ENCODE data around the gene RPS6KA3. TPM values are rescaled to one million over a fixed set of nuclear protein-coding genes. Genes with fewer than 3 reads are reported as not detected.
"Not testable (repeated sequence)": the region's sequence is repeated elsewhere in the genome, so short reads cannot be mapped to it uniquely, and the experiment has no call there.

Gene RPS6KA3
- total RNA-seq, 1 donor, result 67.6 TPM

- Histone ChIP-seq H3K4me1 (ENCODE audit: insufficient read depth, low read length) (peaks cover 7% of the 10 kb centered on the region), H3K4me3 (ENCODE audit: low read length) (no peak overlapping the region), H3K27me3 (ENCODE audit: insufficient read depth, low read length) (no peaks in the 10 kb centered on the region)
Observed at GRCh38 chrX:20151689-20152088, 115.0 kb downstream of the RPS6KA3 start.

GRCh38 chrX:20149326-20149725 is 117.4 kb downstream of the RPS6KA3 start:
- H3K9me3 ChIP-seq (ENCODE audit: low read depth, low read length), result no peaks in the 10 kb centered on the region
- no peaks in the 10 kb centered on the region for H3K27me3 ChIP-seq (ENCODE audit: insufficient read depth, low read length)
- H3K4me1 ChIP-seq (ENCODE audit: insufficient read depth, low read length), result peaks cover 7% of the 10 kb centered on the region
- H3K4me3 ChIP-seq (ENCODE audit: low read length), result no peak overlapping the region

More at GRCh38 chrX:20151689-20152088, 115.0 kb downstream of the RPS6KA3 start:
- no peaks in the 10 kb centered on the region for H3K9me3 ChIP-seq (ENCODE audit: low read depth, low read length)

- H3K27me3 ChIP-seq (ENCODE audit: insufficient read depth, low read length), result no peaks in the 10 kb centered on the region
- no peak overlapping the region for H3K4me3 ChIP-seq (ENCODE audit: low read length)
- H3K9me3 ChIP-seq (ENCODE audit: low read depth, low read length), result no peaks in the 10 kb centered on the region
- H3K4me1 ChIP-seq (ENCODE audit: insufficient read depth, low read length), result peaks cover 7% of the 10 kb centered on the region
Observed at GRCh38 chrX:20147561-20147960, 119.1 kb downstream of the RPS6KA3 start.

- no peak overlapping the region for H3K4me3 ChIP-seq (ENCODE audit: low read length)
- no peaks in the 10 kb centered on the region for H3K9me3 ChIP-seq (ENCODE audit: low read depth, low read length)
- H3K27me3 ChIP-seq (ENCODE audit: insufficient read depth, low read length), result no peaks in the 10 kb centered on the region
- peaks cover 16% of the 10 kb centered on the region for H3K4me1 ChIP-seq (ENCODE audit: insufficient read depth, low read length)
Observed at GRCh38 chrX:20144491-20144890, 122.2 kb downstream of the RPS6KA3 start.

GRCh38 chrX:20143561-20143960 is 123.1 kb downstream of the RPS6KA3 start:
- Histone ChIP-seq H3K27me3 (ENCODE audit: insufficient read depth, low read length) (no peaks in the 10 kb centered on the region), H3K4me1 (ENCODE audit: insufficient read depth, low read length) (peaks cover 22% of the 10 kb centered on the region), H3K4me3 (ENCODE audit: low read length) (no peak overlapping the region), H3K9me3 (ENCODE audit: low read depth, low read length) (no peaks in the 10 kb centered on the region)

GRCh38 chrX:20143111-20143510 is 123.6 kb downstream of the RPS6KA3 start:
- Histone ChIP-seq H3K9me3 (ENCODE audit: low read depth, low read length) (no peaks in the 10 kb centered on the region), H3K27me3 (ENCODE audit: insufficient read depth, low read length) (no peaks in the 10 kb centered on the region), H3K4me1 (ENCODE audit: insufficient read depth, low read length) (peaks cover 22% of the 10 kb centered on the region), H3K4me3 (ENCODE audit: low read length) (no peak overlapping the region)

GRCh38 chrX:20141281-20142220 is 125.2 kb downstream of the RPS6KA3 start, which contains the start of gene EIF1AX:
Gene EIF1AX, minus strand, starts transcription at chrX:20141838. Its CDS starts 198 bp downstream, at chrX:20141640.
- H3K4me3 ChIP-seq (ENCODE audit: low read length), result peak within 1 kb of the TSS; percentile 80
- H3K27me3 ChIP-seq (ENCODE audit: insufficient read depth, low read length), result no peaks in the 10 kb centered on the region
- H3K4me1 ChIP-seq (ENCODE audit: insufficient read depth, low read length), result peaks cover 15% of the 10 kb centered on the region
- H3K9me3 ChIP-seq (ENCODE audit: low read depth, low read length), result no peaks in the 10 kb centered on the region

GRCh38 chrX:20140420-20140819 is 126.3 kb downstream of the RPS6KA3 start:
- Histone ChIP-seq H3K4me3 (ENCODE audit: low read length) (peak overlapping the region; percentile 80), H3K9me3 (ENCODE audit: low read depth, low read length) (no peaks in the 10 kb centered on the region), H3K27me3 (ENCODE audit: insufficient read depth, low read length) (no peaks in the 10 kb centered on the region), H3K4me1 (ENCODE audit: insufficient read depth, low read length) (peaks cover 15% of the 10 kb centered on the region)

- H3K9me3 ChIP-seq (ENCODE audit: low read depth, low read length), result no peaks in the 10 kb centered on the region
- no peak overlapping the region for H3K4me3 ChIP-seq (ENCODE audit: low read length)
- H3K4me1 ChIP-seq (ENCODE audit: insufficient read depth, low read length), result peaks cover 15% of the 10 kb centered on the region
- H3K27me3 ChIP-seq (ENCODE audit: insufficient read depth, low read length), result no peaks in the 10 kb centered on the region
Observed at GRCh38 chrX:20139966-20140365, 126.7 kb downstream of the RPS6KA3 start.

GRCh38 chrX:20135944-20136343 is 130.8 kb downstream of the RPS6KA3 start:
- no peaks in the 10 kb centered on the region for H3K9me3 ChIP-seq (ENCODE audit: low read depth, low read length)
- H3K4me1 ChIP-seq (ENCODE audit: insufficient read depth, low read length), result peaks cover 18% of the 10 kb centered on the region
- H3K27me3 ChIP-seq (ENCODE audit: insufficient read depth, low read length), result no peaks in the 10 kb centered on the region
- H3K4me3 ChIP-seq (ENCODE audit: low read length), result no peak overlapping the region

- H3K27me3 ChIP-seq (ENCODE audit: insufficient read depth, low read length), result no peaks in the 10 kb centered on the region
- no peak overlapping the region for H3K4me3 ChIP-seq (ENCODE audit: low read length)
- peaks cover 3% of the 10 kb centered on the region for H3K4me1 ChIP-seq (ENCODE audit: insufficient read depth, low read length)
- H3K9me3 ChIP-seq (ENCODE audit: low read depth, low read length), result no peaks in the 10 kb centered on the region
Observed at GRCh38 chrX:20132666-20133065, 134.0 kb downstream of the RPS6KA3 start.

GRCh38 chrX:20130357-20130756 is 136.4 kb downstream of the RPS6KA3 start:
- Histone ChIP-seq H3K4me3 (ENCODE audit: low read length) (no peak overlapping the region), H3K9me3 (ENCODE audit: low read depth, low read length) (no peaks in the 10 kb centered on the region), H3K27me3 (ENCODE audit: insufficient read depth, low read length) (no peaks in the 10 kb centered on the region), H3K4me1 (ENCODE audit: insufficient read depth, low read length) (peaks cover 3% of the 10 kb centered on the region)

GRCh38 chrX:20129547-20129946 is 137.2 kb downstream of the RPS6KA3 start:
- Histone ChIP-seq H3K9me3 (ENCODE audit: low read depth, low read length) (no peaks in the 10 kb centered on the region), H3K4me3 (ENCODE audit: low read length) (no peak overlapping the region), H3K27me3 (ENCODE audit: insufficient read depth, low read length) (no peaks in the 10 kb centered on the region), H3K4me1 (ENCODE audit: insufficient read depth, low read length) (peaks cover 3% of the 10 kb centered on the region)

- Histone ChIP-seq H3K9me3 (ENCODE audit: low read depth, low read length) (no peaks in the 10 kb centered on the region), H3K27me3 (ENCODE audit: insufficient read depth, low read length) (no peaks in the 10 kb centered on the region), H3K4me1 (ENCODE audit: insufficient read depth, low read length) (peaks cover 3% of the 10 kb centered on the region), H3K4me3 (ENCODE audit: low read length) (no peak overlapping the region)
Observed at GRCh38 chrX:20128670-20129069, 138.0 kb downstream of the RPS6KA3 start.

GRCh38 chrX:20127440-20127839 is 139.3 kb downstream of the RPS6KA3 start:
- not testable (repeated sequence) for H3K27me3 ChIP-seq (ENCODE audit: insufficient read depth, low read length); H3K9me3 ChIP-seq (ENCODE audit: low read depth, low read length); H3K4me3 ChIP-seq (ENCODE audit: low read length); H3K4me1 ChIP-seq (ENCODE audit: insufficient read depth, low read length)

GRCh38 chrX:20126833-20127232 is 139.9 kb downstream of the RPS6KA3 start:
- not testable (repeated sequence) for H3K9me3 ChIP-seq (ENCODE audit: low read depth, low read length); H3K27me3 ChIP-seq (ENCODE audit: insufficient read depth, low read length); H3K4me1 ChIP-seq (ENCODE audit: insufficient read depth, low read length); H3K4me3 ChIP-seq (ENCODE audit: low read length)
